GM23338 (cell line): ENCODE results near the gene RNF145. TPM values are rescaled to one million over a fixed set of nuclear protein-coding genes. Genes with fewer than 3 reads are reported as not detected.
A peak's percentile ranks its signal among the peaks of the same experiment; 100 is the strongest.

Experiments used
- ATAC-seq: fragments of 200-7000 bp; cut with Tn5 transposase; 3 replicates; pipeline ENCODE4 v1.9.1; 2020
- DNase-seq: peaks from one replicate; pipeline ENCODE4 v3.0.0-alpha.2; 2015; ENCODE audit warnings: low spot score
- H2AFZ ChIP-seq: fragments of 200-600 bp; sonication (generic); 2 replicates; pipeline ENCODE4 v1.8.0; 2016; ENCODE audit warnings: antibody characterized with exemption, mild to moderate bottlenecking, moderate library complexity
- H3F3A ChIP-seq: fragments of 200-600 bp; sonication (generic); replicated peaks from 2 replicates; pipeline ENCODE4 v1.8.0; 2017; ENCODE audit warnings: antibody characterized with exemption, mixed run types, low read depth
- H3K27ac ChIP-seq: fragments of 200-600 bp; sonication (generic); 2 replicates; pipeline ENCODE4 v1.6.1; 2016; ENCODE audit warnings: low read depth
- H3K27me3 ChIP-seq: fragments of 200-600 bp; sonication (generic); 2 replicates; pipeline ENCODE4 v1.8.0; 2016; ENCODE audit warnings: mild to moderate bottlenecking, mixed run types, moderate library complexity; ENCODE audit not compliant: insufficient read depth
- H3K36me3 ChIP-seq: fragments of 200-600 bp; sonication (generic); 2 replicates; pipeline ENCODE4 v1.8.0; 2016; ENCODE audit warnings: mild to moderate bottlenecking; ENCODE audit not compliant: insufficient read depth
- H3K4me1 ChIP-seq: fragments of 200-600 bp; sonication (generic); 2 replicates; pipeline ENCODE4 v1.8.0; 2016; ENCODE audit warnings: mild to moderate bottlenecking, moderate library complexity; ENCODE audit not compliant: insufficient read depth
- H3K4me2 ChIP-seq: fragments of 200-600 bp; sonication (generic); 2 replicates; pipeline ENCODE4 v1.7.1; 2017; ENCODE audit warnings: mixed run types
- H3K4me3 ChIP-seq: fragments of 200-600 bp; sonication (generic); 2 replicates; pipeline ENCODE4 v1.6.1; 2016; ENCODE audit warnings: mixed run types
- H3K79me2 ChIP-seq: fragments of 200-600 bp; sonication (generic); replicated peaks from 2 replicates; pipeline ENCODE4 v1.8.0; 2017; ENCODE audit warnings: mild to moderate bottlenecking; ENCODE audit not compliant: insufficient read depth
- H3K9me2 ChIP-seq: fragments of 200-600 bp; sonication (generic); 2 replicates; pipeline ENCODE4 v1.8.0; 2017; ENCODE audit not compliant: insufficient read depth
- H4K20me1 ChIP-seq: fragments of 200-600 bp; sonication (generic); replicated peaks from 2 replicates; pipeline ENCODE4 v1.8.0; 2017; ENCODE audit warnings: mild to moderate bottlenecking; ENCODE audit not compliant: insufficient read depth
- H3K27ac Mint-ChIP-seq: 2 replicates; pipeline ENCODE4 v1.8.0; 2020; ENCODE audit warnings: inconsistent platforms, mild to moderate bottlenecking, moderate library complexity, mixed read lengths
- H3K27me3 Mint-ChIP-seq: 3 replicates; pipeline ENCODE4 v1.8.0; 2022; ENCODE audit warnings: low read depth, mild to moderate bottlenecking, moderate library complexity, mixed read lengths, inconsistent platforms; ENCODE audit not compliant: insufficient read depth, poor library complexity
- H3K36me3 Mint-ChIP-seq: 3 replicates; pipeline ENCODE4 v1.8.0; 2021; ENCODE audit warnings: low read depth, mild to moderate bottlenecking, inconsistent platforms, moderate library complexity, mixed read lengths
- H3K4me1 Mint-ChIP-seq: 3 replicates; pipeline ENCODE4 v1.8.0; 2020; ENCODE audit warnings: mild to moderate bottlenecking, inconsistent platforms, mixed read lengths
- H3K4me3 Mint-ChIP-seq: 3 replicates; pipeline ENCODE4 v1.8.0; 2021; ENCODE audit warnings: moderate library complexity, mild to moderate bottlenecking, inconsistent platforms, mixed read lengths
- H3K9me3 Mint-ChIP-seq: 3 replicates; pipeline ENCODE4 v1.8.0; 2020; ENCODE audit warnings: moderate library complexity, mild to moderate bottlenecking, inconsistent platforms, mixed read lengths
- CREB1 ChIP-seq: fragments of 250-450 bp; sonication (Bioruptor Pico); IDR thresholded peaks from 2 replicates; pipeline ENCODE4 v1.5.0; 2020; ENCODE audit warnings: low read depth, mild to moderate bottlenecking, moderate library complexity
- EZH2 ChIP-seq: fragments of 200-600 bp; sonication (generic); IDR thresholded peaks from one replicate; pipeline ENCODE4 v1.8.0; 2017; ENCODE audit warnings: antibody characterized with exemption, mild to moderate bottlenecking, low read depth; ENCODE audit not compliant: unreplicated experiment
- EZH2phosphoT487 ChIP-seq: fragments of 200-600 bp; sonication (generic); IDR thresholded peaks from one replicate; pipeline ENCODE4 v1.8.1; 2018; ENCODE audit warnings: antibody characterized with exemption; ENCODE audit not compliant: unreplicated experiment
- JUNB ChIP-seq: IDR thresholded peaks from one replicate; pipeline ENCODE4 v1.6.1; 2016; ENCODE audit warnings: antibody characterized with exemption; ENCODE audit not compliant: unreplicated experiment
- POLR2AphosphoS5 ChIP-seq: IDR thresholded peaks from 2 replicates; pipeline ENCODE4 v1.6.1; 2016; ENCODE audit warnings: antibody characterized with exemption, low read depth
- STAT1 ChIP-seq: IDR thresholded peaks from one replicate; pipeline ENCODE4 v1.6.1; 2016; ENCODE audit warnings: antibody characterized with exemption; ENCODE audit not compliant: unreplicated experiment
- ZNF114 ChIP-seq: fragments of 250-450 bp; sonication (Bioruptor Pico); IDR thresholded peaks from 2 replicates; pipeline ENCODE4 v1.5.0; 2020; ENCODE audit warnings: mild to moderate bottlenecking, moderate library complexity
- ZNF331 ChIP-seq: fragments of 250-450 bp; sonication (Bioruptor Pico); IDR thresholded peaks from 2 replicates; pipeline ENCODE4 v1.5.0; 2020; ENCODE audit warnings: low read depth, mild to moderate bottlenecking, moderate library complexity
- ZNF462 ChIP-seq: fragments of 250-450 bp; sonication (Bioruptor Pico); IDR thresholded peaks from 2 replicates; pipeline ENCODE4 v1.5.0; 2020; ENCODE audit warnings: mild to moderate bottlenecking, moderate library complexity
- polyA plus RNA-seq: library from polyadenylated mRNA; unstranded; fragments of >200 nt; fragmentation: Nextera tagmentation; extraction: Ambion mirVana; gene quantifications from 2 replicates; pipeline ENCODE4 v1.2.1, GENCODE V29; 2016
- total RNA-seq: library from RNA; depleted of rRNA; stranded (reverse); fragments of >200 nt; shearing (Covaris generic); gene quantifications from 2 replicates; pipeline ENCODE4 v1.2.3, GENCODE V29; 2014
- TF ChIP-seq, protein P1 (sequence below), 2 experiments: fragments of 200-600 bp in 1 of 2; sonication (generic) in 1 of 2; conservative IDR thresholded peaks; 2 replicates each; pipeline versions ENCODE4 v1.5.1 to v1.6.1; 2016 to 2017; ENCODE audit warnings: antibody characterized with exemption in 2 of 2, low read depth in 2 of 2, mild to moderate bottlenecking in 2 of 2, moderate library complexity in 1 of 2
- TF ChIP-seq, protein P2 (sequence below): IDR thresholded peaks from one replicate; pipeline ENCODE4 v1.6.1; 2018; ENCODE audit warnings: antibody characterized with exemption; ENCODE audit not compliant: unreplicated experiment
- TF ChIP-seq, protein P3 (sequence below): IDR thresholded peaks from 2 replicates; pipeline ENCODE4 v1.6.1; 2016; ENCODE audit warnings: antibody characterized with exemption

Gene RNF145
- total and polyA plus RNA-seq, 2 experiments from 2014 or later: 15.6 to 43.5 TPM

DNA sequence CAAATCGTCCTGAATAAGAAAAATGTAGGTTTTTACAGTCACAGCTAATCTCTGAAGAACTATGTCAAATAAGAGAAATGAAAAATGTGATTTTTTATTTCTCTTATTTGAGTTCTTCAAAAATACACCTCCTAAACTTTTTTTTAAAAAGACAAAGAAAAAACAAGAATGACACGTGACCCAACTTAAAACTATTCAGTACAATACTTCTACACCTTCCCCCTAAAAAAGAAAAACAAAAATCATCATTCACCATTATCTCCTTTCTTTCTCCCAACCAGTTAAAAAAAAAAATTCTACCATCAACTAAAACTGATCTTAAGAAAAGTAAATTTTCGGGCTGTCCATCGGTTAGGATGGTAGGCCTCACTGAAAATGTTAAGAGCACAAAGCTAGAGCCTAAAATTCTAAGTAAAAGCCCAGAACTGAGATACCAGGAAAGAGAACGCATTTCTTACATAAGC lies 2.1 kb downstream of the RNF145 start:
- Histone ChIP-seq H2AFZ (no peak overlapping the region), H4K20me1 (peaks cover 16% of the 10 kb centered on the region; the same call in 1 of the 2 replicates), H3K4me1 (peaks cover 37% of the 10 kb centered on the region), H3K27ac (no peak overlapping the region), H3K4me2 (peak overlapping the region; percentile 97), H3K4me3 (peak overlapping the region; percentile 91), H3K9me2 (no peaks in the 10 kb centered on the region), H3K36me3 (no peaks in the 10 kb centered on the region), H3K27me3 (peaks cover 35% of the 10 kb centered on the region), H3F3A (no peaks in the 10 kb centered on the region), H3K79me2 (peaks cover 64% of the 10 kb centered on the region)
- H3K4me1 Mint-ChIP-seq: peaks cover 46% of the 10 kb centered on the region
- peaks cover 3% of the 10 kb centered on the region; the same call in 1 of the 3 replicates for H3K9me3 Mint-ChIP-seq
- H3K27ac Mint-ChIP-seq: peak overlapping the region; percentile 11; the same call in 1 of the 2 replicates
- no peaks in the 10 kb centered on the region; the same call in 2 of the 3 replicates for H3K36me3 Mint-ChIP-seq
- DNase-seq: no peak
- TF ChIP-seq ZNF331 (no peak), EZH2 (no peak), ZNF462 (no peak), STAT1 (no peak), EZH2phosphoT487 (no peak), POLR2AphosphoS5 (no peak), JUNB (no peak), CREB1 (CRISPR knock-in tag) (no peak), ZNF114 (CRISPR knock-in tag) (no peak)
- TF ChIP-seq, protein P1, sequence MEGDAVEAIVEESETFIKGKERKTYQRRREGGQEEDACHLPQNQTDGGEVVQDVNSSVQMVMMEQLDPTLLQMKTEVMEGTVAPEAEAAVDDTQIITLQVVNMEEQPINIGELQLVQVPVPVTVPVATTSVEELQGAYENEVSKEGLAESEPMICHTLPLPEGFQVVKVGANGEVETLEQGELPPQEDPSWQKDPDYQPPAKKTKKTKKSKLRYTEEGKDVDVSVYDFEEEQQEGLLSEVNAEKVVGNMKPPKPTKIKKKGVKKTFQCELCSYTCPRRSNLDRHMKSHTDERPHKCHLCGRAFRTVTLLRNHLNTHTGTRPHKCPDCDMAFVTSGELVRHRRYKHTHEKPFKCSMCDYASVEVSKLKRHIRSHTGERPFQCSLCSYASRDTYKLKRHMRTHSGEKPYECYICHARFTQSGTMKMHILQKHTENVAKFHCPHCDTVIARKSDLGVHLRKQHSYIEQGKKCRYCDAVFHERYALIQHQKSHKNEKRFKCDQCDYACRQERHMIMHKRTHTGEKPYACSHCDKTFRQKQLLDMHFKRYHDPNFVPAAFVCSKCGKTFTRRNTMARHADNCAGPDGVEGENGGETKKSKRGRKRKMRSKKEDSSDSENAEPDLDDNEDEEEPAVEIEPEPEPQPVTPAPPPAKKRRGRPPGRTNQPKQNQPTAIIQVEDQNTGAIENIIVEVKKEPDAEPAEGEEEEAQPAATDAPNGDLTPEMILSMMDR (conservative IDR thresholded peaks at IDR 0.05; ENCODE audit: low read depth in 2 of 2): no peak
- TF ChIP-seq, protein P2, sequence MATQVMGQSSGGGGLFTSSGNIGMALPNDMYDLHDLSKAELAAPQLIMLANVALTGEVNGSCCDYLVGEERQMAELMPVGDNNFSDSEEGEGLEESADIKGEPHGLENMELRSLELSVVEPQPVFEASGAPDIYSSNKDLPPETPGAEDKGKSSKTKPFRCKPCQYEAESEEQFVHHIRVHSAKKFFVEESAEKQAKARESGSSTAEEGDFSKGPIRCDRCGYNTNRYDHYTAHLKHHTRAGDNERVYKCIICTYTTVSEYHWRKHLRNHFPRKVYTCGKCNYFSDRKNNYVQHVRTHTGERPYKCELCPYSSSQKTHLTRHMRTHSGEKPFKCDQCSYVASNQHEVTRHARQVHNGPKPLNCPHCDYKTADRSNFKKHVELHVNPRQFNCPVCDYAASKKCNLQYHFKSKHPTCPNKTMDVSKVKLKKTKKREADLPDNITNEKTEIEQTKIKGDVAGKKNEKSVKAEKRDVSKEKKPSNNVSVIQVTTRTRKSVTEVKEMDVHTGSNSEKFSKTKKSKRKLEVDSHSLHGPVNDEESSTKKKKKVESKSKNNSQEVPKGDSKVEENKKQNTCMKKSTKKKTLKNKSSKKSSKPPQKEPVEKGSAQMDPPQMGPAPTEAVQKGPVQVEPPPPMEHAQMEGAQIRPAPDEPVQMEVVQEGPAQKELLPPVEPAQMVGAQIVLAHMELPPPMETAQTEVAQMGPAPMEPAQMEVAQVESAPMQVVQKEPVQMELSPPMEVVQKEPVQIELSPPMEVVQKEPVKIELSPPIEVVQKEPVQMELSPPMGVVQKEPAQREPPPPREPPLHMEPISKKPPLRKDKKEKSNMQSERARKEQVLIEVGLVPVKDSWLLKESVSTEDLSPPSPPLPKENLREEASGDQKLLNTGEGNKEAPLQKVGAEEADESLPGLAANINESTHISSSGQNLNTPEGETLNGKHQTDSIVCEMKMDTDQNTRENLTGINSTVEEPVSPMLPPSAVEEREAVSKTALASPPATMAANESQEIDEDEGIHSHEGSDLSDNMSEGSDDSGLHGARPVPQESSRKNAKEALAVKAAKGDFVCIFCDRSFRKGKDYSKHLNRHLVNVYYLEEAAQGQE: no peak
- TF ChIP-seq, protein P3, sequence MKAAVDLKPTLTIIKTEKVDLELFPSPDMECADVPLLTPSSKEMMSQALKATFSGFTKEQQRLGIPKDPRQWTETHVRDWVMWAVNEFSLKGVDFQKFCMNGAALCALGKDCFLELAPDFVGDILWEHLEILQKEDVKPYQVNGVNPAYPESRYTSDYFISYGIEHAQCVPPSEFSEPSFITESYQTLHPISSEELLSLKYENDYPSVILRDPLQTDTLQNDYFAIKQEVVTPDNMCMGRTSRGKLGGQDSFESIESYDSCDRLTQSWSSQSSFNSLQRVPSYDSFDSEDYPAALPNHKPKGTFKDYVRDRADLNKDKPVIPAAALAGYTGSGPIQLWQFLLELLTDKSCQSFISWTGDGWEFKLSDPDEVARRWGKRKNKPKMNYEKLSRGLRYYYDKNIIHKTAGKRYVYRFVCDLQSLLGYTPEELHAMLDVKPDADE: no peak
- H3K4me3 Mint-ChIP-seq: peak overlapping the region; percentile 92
- peaks cover 6% of the 10 kb centered on the region for H3K27me3 Mint-ChIP-seq
- ATAC-seq: no peak
